Smooth muscle cell (in vitro differentiated cells): ENCODE results near the gene DLK1. TPM values are rescaled to one million over a fixed set of nuclear protein-coding genes. Genes with fewer than 3 reads are reported as not detected.

Experiments used
- DNase-seq: peaks from one replicate; lab custom pipeline; 2025; ENCODE audit not compliant: unreplicated experiment; lab: John Stamatoyannopoulos, UW
- H2AFZ ChIP-seq: fragments of 200-600 bp; sonication (generic); 2 replicates; pipeline ENCODE4 v1.6.0; 2016; ENCODE audit warnings: antibody characterized with exemption, low read depth, mild to moderate bottlenecking
- H3F3A ChIP-seq: fragments of 200-600 bp; sonication (generic); 2 replicates; pipeline ENCODE4 v1.6.0; 2017; ENCODE audit warnings: antibody characterized with exemption, low read depth
- H3K27ac ChIP-seq: fragments of 200-600 bp; sonication (generic); 2 replicates; pipeline ENCODE4 v1.5.1; 2016; ENCODE audit warnings: low read depth, mild to moderate bottlenecking
- H3K27me3 ChIP-seq: fragments of 200-600 bp; sonication (generic); 2 replicates; pipeline ENCODE4 v1.6.1; 2016; ENCODE audit warnings: low read depth, mild to moderate bottlenecking
- H3K36me3 ChIP-seq: fragments of 200-600 bp; sonication (generic); 2 replicates; pipeline ENCODE4 v1.5.1; 2016; ENCODE audit warnings: low read depth
- H3K4me1 ChIP-seq: fragments of 200-600 bp; sonication (generic); 2 replicates; pipeline ENCODE4 v1.5.1; 2016; ENCODE audit warnings: low read depth
- H3K4me2 ChIP-seq: fragments of 200-600 bp; sonication (generic); 2 replicates; pipeline ENCODE4 v1.6.0; 2016; ENCODE audit warnings: mild to moderate bottlenecking
- H3K4me3 ChIP-seq: fragments of 200-600 bp; sonication (generic); 2 replicates; pipeline ENCODE4 v1.5.1; 2016; ENCODE audit warnings: mild to moderate bottlenecking
- H3K79me2 ChIP-seq: fragments of 200-600 bp; sonication (generic); 2 replicates; pipeline ENCODE4 v1.6.0; 2016; ENCODE audit warnings: low read depth, mild to moderate bottlenecking
- H3K9ac ChIP-seq: fragments of 200-600 bp; sonication (generic); 2 replicates; pipeline ENCODE4 v1.6.0; 2016; ENCODE audit warnings: low read depth
- H3K9me3 ChIP-seq: fragments of 200-600 bp; sonication (generic); replicated peaks from 2 replicates; pipeline ENCODE4 v1.5.1; 2016; ENCODE audit warnings: low read depth
- H4K20me1 ChIP-seq: fragments of 200-600 bp; sonication (generic); 2 replicates; pipeline ENCODE4 v1.6.0; 2016; ENCODE audit warnings: low read depth
- CTCF ChIP-seq: fragments of 200-600 bp; sonication (generic); IDR thresholded peaks from 2 replicates; pipeline ENCODE4 v1.5.1; 2017; ENCODE audit warnings: borderline replicate concordance, mild to moderate bottlenecking, antibody characterized with exemption; ENCODE audit not compliant: insufficient read depth, poor library complexity, severe bottlenecking
- WGBS: methylation state at CpG from one replicate; pipeline ENCODE4 v1.1.7; 2016; ENCODE audit warnings: low lambda C conversion rate; 5-methylcytosine and 5-hydroxymethylcytosine counted together
- polyA plus RNA-seq: library from polyadenylated mRNA; unstranded; fragments of >200 nt; fragmentation: Nextera tagmentation; extraction: Ambion mirVana; gene quantifications from 2 replicates; pipeline ENCODE4 v1.2.1, GENCODE V29; 2016
- total RNA-seq: library from RNA; depleted of rRNA; stranded (reverse); fragments of >200 nt; gene quantifications from 2 replicates; pipeline ENCODE4 v1.2.3, GENCODE V29; 2014

The DLK1 gene
- total and polyA plus RNA-seq, 2 experiments from 2014 or later = 3,515 to 15,731 TPM

GRCh38 chr14:100740196-100740825, 13.6 kb downstream of the DLK1 start:
- TF ChIP-seq CTCF = no peak
- DNase-seq = no peak

GRCh38 chr14:100740929-100741328, 14.2 kb downstream of the DLK1 start:
- H3F3A ChIP-seq = peaks cover 9% of the 10 kb centered on the region
- H3K27me3 ChIP-seq = no peaks in the 10 kb centered on the region
- H3K4me1 ChIP-seq = no peaks in the 10 kb centered on the region
- H3K4me3 ChIP-seq = no peak overlapping the region
- no peak for TF ChIP-seq CTCF
- no peaks in the 10 kb centered on the region for H3K79me2 ChIP-seq
- no peak overlapping the region for H2AFZ ChIP-seq
- no peak for DNase-seq
- H3K36me3 ChIP-seq = no peaks in the 10 kb centered on the region
- no peaks in the 10 kb centered on the region for H4K20me1 ChIP-seq
- H3K9me3 ChIP-seq = no peaks in the 10 kb centered on the region
- no peak overlapping the region for H3K9ac ChIP-seq
- H3K4me2 ChIP-seq = no peak overlapping the region
- H3K27ac ChIP-seq = peak overlapping the region; percentile 58
- 80% methylated on average over 7 of the region's 7 CpGs for WGBS

More at GRCh38 chr14:100740196-100740825, 13.6 kb downstream of the DLK1 start:
- H2AFZ ChIP-seq = no peak overlapping the region
- no peaks in the 10 kb centered on the region for H4K20me1 ChIP-seq
- no peaks in the 10 kb centered on the region for H3K27me3 ChIP-seq
- WGBS = 86% methylated on average over 9 of the region's 9 CpGs
- H3F3A ChIP-seq = peaks cover 15% of the 10 kb centered on the region
- H3K9ac ChIP-seq = no peak overlapping the region
- no peak overlapping the region for H3K27ac ChIP-seq
- no peak overlapping the region for H3K4me2 ChIP-seq
- no peaks in the 10 kb centered on the region for H3K4me1 ChIP-seq
- H3K4me3 ChIP-seq = no peak overlapping the region
- H3K79me2 ChIP-seq = no peaks in the 10 kb centered on the region
- no peaks in the 10 kb centered on the region for H3K36me3 ChIP-seq
- no peaks in the 10 kb centered on the region for H3K9me3 ChIP-seq

- Histone ChIP-seq H3K4me1 (no peaks in the 10 kb centered on the region), H4K20me1 (no peaks in the 10 kb centered on the region), H3K9me3 (no peaks in the 10 kb centered on the region), H3K79me2 (no peaks in the 10 kb centered on the region), H3K27me3 (no peaks in the 10 kb centered on the region), H3K36me3 (no peaks in the 10 kb centered on the region), H2AFZ (no peak overlapping the region), H3K9ac (no peak overlapping the region), H3K27ac (peak overlapping the region; percentile 58), H3K4me3 (no peak overlapping the region), H3K4me2 (peak overlapping the region; percentile 8), H3F3A (peaks cover 5% of the 10 kb centered on the region)
- DNase-seq = no peak
- TF ChIP-seq CTCF = no peak
- 42% methylated on average over 3 of the region's 3 CpGs for WGBS
These were observed 15.3 kb downstream of the DLK1 start for GRCh38 chr14:100741966-100742365.

GRCh38 chr14:100746326-100746725, 19.6 kb downstream of the DLK1 start:
- no peak overlapping the region for H2AFZ ChIP-seq
- no peak overlapping the region for H3K4me3 ChIP-seq
- H3K27ac ChIP-seq = peak overlapping the region; percentile 23
- no peak overlapping the region for H3K4me2 ChIP-seq
- no peaks in the 10 kb centered on the region for H3K4me1 ChIP-seq
- H4K20me1 ChIP-seq = no peaks in the 10 kb centered on the region
- no peak for DNase-seq
- H3K9me3 ChIP-seq = no peaks in the 10 kb centered on the region
- no peaks in the 10 kb centered on the region for H3K36me3 ChIP-seq
- H3K79me2 ChIP-seq = no peaks in the 10 kb centered on the region
- no peak for TF ChIP-seq CTCF
- H3K27me3 ChIP-seq = no peaks in the 10 kb centered on the region
- no peaks in the 10 kb centered on the region for H3F3A ChIP-seq
- no peak overlapping the region for H3K9ac ChIP-seq
